GM12878 (cell line): Measurements from ENCODE around the gene GPR107. TPM values are rescaled to one million over a fixed set of nuclear protein-coding genes. Genes with fewer than 3 reads are reported as not detected.

Source experiments
- DPF2 ChIP-seq: fragments of 450-650 bp; IDR thresholded peaks from 2 replicates; pipeline ENCODE4 v1.6.1; 2017; ENCODE audit warnings: mild to moderate bottlenecking
- ETV6 ChIP-seq, 2 experiments: fragments of 450-650 bp in 1 of 2; IDR thresholded peaks in 1 of 2; conservative IDR thresholded peaks in 1 of 2; 2 replicates each; pipeline ENCODE4 v1.6.1; 2014; ENCODE audit warnings: antibody characterized with exemption in 1 of 2, borderline replicate concordance in 1 of 2, low read depth in 1 of 2, mild to moderate bottlenecking in 1 of 2, moderate library complexity in 1 of 2
- MYC ChIP-seq: IDR thresholded peaks from 2 replicates; pipeline ENCODE4 v1.6.1; 2011; ENCODE audit warnings: mild to moderate bottlenecking, low read length, moderate library complexity, inconsistent platforms; ENCODE audit not compliant: insufficient read depth, insufficient replicate concordance, insufficient read length, severe bottlenecking
- NFXL1 ChIP-seq: fragments of 450-650 bp; IDR thresholded peaks from 2 replicates; pipeline ENCODE4 v1.6.1; 2017; ENCODE audit warnings: antibody characterized with exemption, mild to moderate bottlenecking, borderline replicate concordance
- TCF3 ChIP-seq: IDR thresholded peaks from 2 replicates; pipeline ENCODE4 v1.6.1; 2012; ENCODE audit warnings: low read depth, mild to moderate bottlenecking, low read length, borderline replicate concordance; ENCODE audit not compliant: insufficient read depth
- polyA plus RNA-seq, 11 experiments: library from polyadenylated mRNA; depleted of rRNA in 4 of 11; unstranded in 6 of 11; stranded (reverse) in 5 of 11; fragments of >200 nt; fragmentation: Nextera tagmentation in 4 of 11; fragmentation: Illumina TruSeq in 1 of 11; extraction: Ambion mirVana in 4 of 11; extraction: Trizol in 1 of 11; gene quantifications; 1 replicate in 1 of 11; 2 replicates in 10 of 11; pipeline versions ENCODE4 v1.2.1 to v1.2.3, GENCODE V29; 2011 to 2016; ENCODE audit warnings: inconsistent platforms in 2 of 11, missing spikeins in 2 of 11, low read depth in 1 of 11
- total RNA-seq, 4 experiments: library from RNA; depleted of rRNA in 3 of 4; stranded (reverse); fragments of >200 nt in 3 of 4; fragmentation: Illumina TruSeq in 1 of 4; extraction: Trizol in 1 of 4; gene quantifications; 2 replicates each; pipeline versions ENCODE4 v1.2.1 to v1.2.3, GENCODE V29; 2013 to 2021
- TF ChIP-seq, protein P1 (sequence below): fragments of 450-650 bp; IDR thresholded peaks from 2 replicates; pipeline ENCODE4 v1.6.1; 2017; ENCODE audit warnings: mild to moderate bottlenecking
- TF ChIP-seq, protein P2 (sequence below): fragments of 450-650 bp; IDR thresholded peaks from 2 replicates; pipeline ENCODE4 v1.6.1; 2014; ENCODE audit warnings: mild to moderate bottlenecking
- TF ChIP-seq, protein P3 (sequence below): fragments of 450-650 bp; IDR thresholded peaks from 2 replicates; pipeline ENCODE4 v1.6.1; 2017; ENCODE audit warnings: mild to moderate bottlenecking, moderate library complexity

GPR107 gene
- total and polyA plus RNA-seq, 10 of the 15 experiments (the other 5 are each of a cell fraction or from before 2014, with no cell fraction given): 2.7 to 21.4 (median 10.6) TPM

DNA sequence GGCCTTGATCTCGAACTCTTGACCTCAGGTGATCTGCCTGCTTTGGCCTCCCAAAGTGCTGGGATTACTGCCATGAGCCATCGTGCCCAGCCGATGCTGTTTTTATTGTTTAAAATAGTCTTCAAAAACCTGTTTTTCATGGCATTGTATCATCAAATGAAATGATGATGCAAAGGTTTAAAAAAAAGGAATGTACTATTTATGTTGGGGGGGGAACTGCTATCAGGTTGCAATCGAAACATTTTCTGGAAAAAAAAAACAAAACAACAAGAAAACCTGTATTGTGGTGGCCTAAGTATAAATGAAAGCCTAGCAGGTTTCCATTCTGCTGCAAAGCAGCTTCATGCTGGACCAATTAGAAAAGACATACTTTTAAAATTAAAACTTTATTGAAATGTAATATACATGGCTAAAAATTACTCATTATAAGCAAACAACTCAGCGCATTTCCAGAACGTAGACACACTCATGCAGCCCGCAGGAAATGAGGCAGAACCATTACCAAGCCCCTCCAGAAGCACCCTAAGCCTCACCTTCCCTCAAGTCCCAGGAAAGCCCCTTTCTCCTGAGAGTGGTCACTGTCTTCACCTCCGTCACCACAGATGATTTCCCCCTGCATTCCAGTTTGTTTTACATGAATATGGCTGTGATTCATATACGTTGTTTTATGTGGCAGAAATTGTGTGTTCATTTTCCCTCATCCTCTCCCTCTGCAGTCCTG, 19.0 kb downstream of the GPR107 start (continued):
- TF ChIP-seq ETV6 (conservative IDR thresholded peaks at IDR 0.05 in 1 of 2, IDR thresholded peaks at IDR 0.05 in 1 of 2; ENCODE audit: borderline replicate concordance in 1 of 2, low read depth in 1 of 2) (no peak), TCF3 (no peak), MYC (no peak), DPF2 (no peak; the same call in 1 of the 2 replicates), NFXL1 (no peak)
- TF ChIP-seq, protein P1, sequence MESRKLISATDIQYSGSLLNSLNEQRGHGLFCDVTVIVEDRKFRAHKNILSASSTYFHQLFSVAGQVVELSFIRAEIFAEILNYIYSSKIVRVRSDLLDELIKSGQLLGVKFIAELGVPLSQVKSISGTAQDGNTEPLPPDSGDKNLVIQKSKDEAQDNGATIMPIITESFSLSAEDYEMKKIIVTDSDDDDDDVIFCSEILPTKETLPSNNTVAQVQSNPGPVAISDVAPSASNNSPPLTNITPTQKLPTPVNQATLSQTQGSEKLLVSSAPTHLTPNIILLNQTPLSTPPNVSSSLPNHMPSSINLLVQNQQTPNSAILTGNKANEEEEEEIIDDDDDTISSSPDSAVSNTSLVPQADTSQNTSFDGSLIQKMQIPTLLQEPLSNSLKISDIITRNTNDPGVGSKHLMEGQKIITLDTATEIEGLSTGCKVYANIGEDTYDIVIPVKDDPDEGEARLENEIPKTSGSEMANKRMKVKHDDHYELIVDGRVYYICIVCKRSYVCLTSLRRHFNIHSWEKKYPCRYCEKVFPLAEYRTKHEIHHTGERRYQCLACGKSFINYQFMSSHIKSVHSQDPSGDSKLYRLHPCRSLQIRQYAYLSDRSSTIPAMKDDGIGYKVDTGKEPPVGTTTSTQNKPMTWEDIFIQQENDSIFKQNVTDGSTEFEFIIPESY: no peak
- TF ChIP-seq, protein P2, sequence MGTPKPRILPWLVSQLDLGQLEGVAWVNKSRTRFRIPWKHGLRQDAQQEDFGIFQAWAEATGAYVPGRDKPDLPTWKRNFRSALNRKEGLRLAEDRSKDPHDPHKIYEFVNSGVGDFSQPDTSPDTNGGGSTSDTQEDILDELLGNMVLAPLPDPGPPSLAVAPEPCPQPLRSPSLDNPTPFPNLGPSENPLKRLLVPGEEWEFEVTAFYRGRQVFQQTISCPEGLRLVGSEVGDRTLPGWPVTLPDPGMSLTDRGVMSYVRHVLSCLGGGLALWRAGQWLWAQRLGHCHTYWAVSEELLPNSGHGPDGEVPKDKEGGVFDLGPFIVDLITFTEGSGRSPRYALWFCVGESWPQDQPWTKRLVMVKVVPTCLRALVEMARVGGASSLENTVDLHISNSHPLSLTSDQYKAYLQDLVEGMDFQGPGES: no peak
- TF ChIP-seq, protein P3, sequence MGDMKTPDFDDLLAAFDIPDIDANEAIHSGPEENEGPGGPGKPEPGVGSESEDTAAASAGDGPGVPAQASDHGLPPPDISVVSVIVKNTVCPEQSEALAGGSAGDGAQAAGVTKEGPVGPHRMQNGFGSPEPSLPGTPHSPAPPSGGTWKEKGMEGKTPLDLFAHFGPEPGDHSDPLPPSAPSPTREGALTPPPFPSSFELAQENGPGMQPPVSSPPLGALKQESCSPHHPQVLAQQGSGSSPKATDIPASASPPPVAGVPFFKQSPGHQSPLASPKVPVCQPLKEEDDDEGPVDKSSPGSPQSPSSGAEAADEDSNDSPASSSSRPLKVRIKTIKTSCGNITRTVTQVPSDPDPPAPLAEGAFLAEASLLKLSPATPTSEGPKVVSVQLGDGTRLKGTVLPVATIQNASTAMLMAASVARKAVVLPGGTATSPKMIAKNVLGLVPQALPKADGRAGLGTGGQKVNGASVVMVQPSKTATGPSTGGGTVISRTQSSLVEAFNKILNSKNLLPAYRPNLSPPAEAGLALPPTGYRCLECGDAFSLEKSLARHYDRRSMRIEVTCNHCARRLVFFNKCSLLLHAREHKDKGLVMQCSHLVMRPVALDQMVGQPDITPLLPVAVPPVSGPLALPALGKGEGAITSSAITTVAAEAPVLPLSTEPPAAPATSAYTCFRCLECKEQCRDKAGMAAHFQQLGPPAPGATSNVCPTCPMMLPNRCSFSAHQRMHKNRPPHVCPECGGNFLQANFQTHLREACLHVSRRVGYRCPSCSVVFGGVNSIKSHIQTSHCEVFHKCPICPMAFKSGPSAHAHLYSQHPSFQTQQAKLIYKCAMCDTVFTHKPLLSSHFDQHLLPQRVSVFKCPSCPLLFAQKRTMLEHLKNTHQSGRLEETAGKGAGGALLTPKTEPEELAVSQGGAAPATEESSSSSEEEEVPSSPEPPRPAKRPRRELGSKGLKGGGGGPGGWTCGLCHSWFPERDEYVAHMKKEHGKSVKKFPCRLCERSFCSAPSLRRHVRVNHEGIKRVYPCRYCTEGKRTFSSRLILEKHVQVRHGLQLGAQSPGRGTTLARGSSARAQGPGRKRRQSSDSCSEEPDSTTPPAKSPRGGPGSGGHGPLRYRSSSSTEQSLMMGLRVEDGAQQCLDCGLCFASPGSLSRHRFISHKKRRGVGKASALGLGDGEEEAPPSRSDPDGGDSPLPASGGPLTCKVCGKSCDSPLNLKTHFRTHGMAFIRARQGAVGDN: no peak
